HG03442 (cell line): Measurements from ENCODE around the gene PREP.
"Not testable (repeated sequence)": the region's sequence is repeated elsewhere in the genome, so short reads cannot be mapped to it uniquely, and the experiment has no call there.

Source experiments
- ATAC-seq: cut with Tn5 transposase; IDR thresholded peaks from one replicate; pipeline ENCODE4 v1.9.1; 2021; ENCODE audit warnings: mild to moderate bottlenecking, moderate library complexity; ENCODE audit not compliant: unreplicated experiment

Gene PREP

GRCh38 chr6:105402939-105403935 is at the start of gene PREP:
Gene PREP (minus strand): TSS chr6:105403082. CDS start chr6:105402891, 191 bp downstream.
- ATAC-seq: peak; percentile 92

DNA sequence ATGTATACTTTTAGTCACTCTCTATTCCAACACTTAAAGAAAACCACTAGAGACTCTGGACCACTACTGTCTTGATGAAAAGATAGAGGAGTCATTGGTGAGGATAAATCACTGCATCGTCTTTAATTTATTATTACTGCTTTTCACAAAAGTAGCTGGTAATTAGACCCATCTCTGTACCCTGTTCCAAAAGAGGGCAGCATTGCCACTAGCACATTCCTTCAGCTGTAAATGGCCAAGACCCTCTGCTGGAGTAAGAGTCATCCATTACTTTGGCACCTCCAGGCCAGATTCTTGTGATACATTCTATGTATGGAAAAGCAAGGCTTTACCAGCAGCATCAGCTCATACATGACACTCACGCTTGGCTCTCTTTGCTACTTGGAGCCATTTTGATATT is 49.5 kb upstream of the PREP start:
- no peak for ATAC-seq

GRCh38 chr6:105449756-105450390 is 47.0 kb upstream of the PREP start:
- no peak for ATAC-seq

DNA sequence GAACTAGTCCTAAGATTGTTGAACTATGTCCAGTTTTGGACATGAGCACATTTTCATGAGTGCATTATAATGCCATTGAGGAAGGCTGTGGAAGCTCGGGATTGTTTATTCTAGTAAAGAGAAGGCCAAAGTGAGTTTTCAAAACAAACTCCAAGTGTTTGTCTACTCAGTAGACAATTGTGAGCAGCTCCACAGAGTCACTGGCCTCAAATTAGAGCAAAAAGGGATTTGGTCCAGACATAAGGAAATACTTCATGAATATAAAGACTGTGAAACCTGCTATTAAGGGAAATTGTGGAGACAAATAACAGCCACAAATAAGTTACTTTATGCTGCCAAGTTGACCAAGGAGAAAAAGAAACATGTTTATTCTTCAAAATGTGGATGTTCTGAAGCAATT is 42.6 kb upstream of the PREP start:
- ATAC-seq: no peak

GRCh38 chr6:105443941-105444340 is 41.1 kb upstream of the PREP start:
- no peak for ATAC-seq

DNA sequence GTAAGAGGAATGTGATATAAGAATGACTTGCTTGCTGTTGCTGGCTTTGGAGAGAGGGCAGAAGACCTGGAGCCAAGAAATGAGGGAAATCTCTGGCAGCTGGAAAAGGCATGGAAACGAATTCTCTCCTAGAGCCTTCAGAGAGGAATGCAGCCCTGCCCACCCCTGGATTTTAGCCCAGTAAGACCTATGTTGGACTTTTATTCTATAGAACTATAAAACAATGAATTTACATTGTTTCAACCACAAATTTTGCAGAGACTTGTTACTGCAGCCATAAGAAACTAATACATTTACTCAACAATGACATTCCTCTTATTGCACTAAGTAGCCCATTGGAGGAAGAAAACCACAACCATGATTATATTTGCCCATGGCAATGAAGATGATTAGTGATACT is 39.5 kb upstream of the PREP start:
- ATAC-seq: no peak

- no peak for ATAC-seq
These were observed 34.4 kb upstream of the PREP start for GRCh38 chr6:105437236-105437635.

- no peak for ATAC-seq
These were observed 30.8 kb upstream of the PREP start for GRCh38 chr6:105433723-105434122.

DNA sequence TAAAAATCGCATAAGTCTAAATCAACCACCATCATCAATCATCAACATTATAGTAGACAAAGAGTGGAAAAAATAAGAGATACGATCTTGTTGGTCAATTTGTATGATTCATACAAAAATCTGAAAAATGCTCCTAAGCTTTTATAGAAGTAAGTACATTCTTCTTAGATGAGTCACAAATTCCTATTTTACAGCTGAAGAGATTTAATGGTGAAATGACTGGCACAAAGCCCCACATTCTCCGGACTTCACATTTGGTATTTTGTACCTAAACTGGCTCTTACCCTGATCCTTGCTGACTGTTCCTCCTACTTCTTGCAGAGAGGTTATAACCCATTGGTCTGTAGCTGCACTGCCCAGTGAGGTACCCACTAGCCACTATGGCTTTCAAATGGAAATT is 29.9 kb upstream of the PREP start:
- ATAC-seq: no peak

DNA sequence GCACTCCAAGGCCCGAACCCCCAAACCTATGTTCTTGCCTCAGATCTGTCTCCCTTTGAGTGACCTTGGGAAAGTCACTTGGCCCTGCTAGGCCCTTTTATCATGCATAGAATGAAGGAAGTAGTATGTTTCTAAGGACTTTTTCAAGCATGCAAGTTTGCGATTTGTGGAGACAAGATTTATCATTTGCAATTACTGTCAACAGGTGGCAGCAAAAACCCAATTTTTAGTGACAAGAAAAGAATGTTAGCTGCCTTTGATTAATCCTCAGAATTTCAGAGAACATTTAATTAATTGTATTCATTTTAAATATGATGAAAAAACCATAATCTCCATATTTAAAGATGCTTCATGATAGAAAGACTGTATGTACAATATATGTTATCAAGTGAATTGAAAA is 28.3 kb upstream of the PREP start:
- no peak for ATAC-seq

DNA sequence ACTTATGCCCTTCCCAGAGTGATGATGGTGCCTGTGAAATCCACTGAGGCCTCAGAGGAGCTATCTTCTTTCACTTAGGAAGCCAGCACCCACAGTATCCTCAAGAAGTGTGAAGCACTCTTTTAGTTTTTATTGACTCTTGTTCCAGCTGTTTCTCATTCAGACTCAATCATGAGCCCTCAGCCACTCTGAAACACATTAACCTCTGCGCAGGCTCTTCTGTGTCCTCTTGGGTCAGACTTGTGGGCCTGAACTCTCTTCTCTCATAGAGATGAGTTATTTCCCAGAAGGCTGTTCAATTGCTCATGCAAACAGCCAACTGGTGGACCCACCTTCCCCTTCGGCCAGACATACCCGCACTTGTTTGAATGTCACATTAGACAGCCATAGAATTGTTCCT is 27.8 kb upstream of the PREP start:
- ATAC-seq: no peak

DNA sequence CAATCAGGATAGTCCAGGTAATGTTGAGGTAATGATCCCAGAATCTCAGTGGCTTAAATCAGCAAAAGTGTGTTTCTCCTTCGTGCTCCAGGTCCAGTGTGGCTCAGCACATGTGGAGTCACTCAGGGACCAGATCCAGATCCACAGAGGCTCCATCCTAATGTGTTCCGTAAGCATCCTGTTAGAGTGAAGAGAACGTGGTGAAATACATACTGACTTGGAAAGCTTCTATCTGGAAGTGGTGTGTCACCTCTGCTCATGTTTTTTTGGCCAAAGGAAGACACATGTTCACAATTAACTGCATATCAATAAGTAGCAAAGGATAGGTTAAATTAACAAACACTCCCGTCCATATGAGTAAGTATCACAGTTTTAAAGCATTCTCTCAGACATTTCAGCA is 26.8 kb upstream of the PREP start:
- ATAC-seq: no peak

DNA sequence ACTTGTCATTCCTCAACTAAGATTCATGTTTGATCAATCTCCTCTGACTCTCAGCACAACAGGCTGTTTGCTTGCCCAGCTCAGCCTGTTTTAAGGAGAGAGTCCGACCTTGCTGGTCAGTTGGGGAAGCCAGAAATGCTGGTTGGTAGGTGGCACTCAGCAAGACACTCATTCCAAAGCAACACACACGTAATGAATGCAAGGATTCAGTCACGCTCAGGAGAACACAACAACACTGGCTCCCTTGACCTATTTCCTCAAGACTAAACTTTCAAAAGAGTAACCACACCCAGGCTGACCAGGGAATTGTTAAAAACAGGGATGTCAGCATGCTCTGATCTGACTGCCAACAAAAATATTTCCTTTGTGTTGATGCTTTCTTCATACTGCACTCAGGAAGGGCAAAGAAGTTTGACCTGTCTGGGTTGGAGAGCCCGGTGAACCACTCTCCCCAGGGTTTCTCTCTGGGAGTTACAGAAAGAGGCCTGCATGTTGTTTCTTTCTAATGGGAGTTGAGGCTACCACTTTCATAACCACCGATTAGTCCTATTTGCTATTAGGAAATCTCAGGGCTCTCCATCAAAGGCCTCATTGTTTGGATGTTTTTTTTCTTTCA is 25.6 kb upstream of the PREP start:
- no peak for ATAC-seq

DNA sequence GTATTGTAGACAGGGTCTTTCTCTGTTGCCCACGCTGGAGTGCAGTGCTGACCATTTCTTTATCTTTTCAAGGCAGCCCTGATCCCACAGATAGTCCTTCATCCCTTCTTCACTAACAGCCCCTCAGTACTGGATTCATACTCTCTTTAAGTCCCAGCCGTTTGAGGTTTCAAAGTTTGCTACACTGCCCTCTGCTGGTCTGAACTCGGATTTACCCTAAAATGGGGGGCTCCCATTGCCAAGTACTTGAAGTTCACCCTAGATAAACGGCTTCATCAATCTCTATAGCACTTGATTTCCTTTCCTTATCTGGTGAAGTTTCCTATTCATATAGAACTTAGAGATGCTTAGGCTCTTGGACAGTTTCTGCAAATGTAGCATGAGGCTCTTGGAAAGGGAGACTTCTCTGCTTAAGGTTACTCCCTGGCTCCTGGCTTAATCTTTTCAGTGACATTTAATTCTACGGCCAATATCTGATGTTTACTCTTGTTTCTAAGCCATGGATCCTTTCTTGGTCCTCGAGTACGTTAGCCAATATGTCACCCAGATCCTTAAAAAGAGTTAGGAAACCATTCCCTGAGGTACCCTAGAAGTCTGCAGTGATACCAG is 21.4 kb upstream of the PREP start:
- ATAC-seq: no peak

DNA sequence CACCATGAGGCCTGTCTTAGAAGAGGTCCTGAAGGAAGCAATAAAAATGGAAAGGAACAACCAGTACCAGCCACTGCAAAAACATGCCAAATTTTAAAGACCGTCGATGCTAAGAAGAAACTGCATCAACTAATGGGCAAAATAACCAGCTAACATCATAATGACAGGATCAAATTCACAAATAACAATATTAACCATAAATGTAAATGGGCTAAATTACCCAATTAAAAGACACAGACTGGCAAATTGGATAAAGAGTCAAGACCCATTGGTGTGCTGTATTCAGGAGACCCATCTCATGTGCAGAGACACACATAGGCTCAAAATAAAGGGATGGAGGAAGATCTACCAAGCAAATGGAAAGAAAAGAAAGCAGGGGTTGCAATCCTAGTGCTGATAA is 14.1 kb upstream of the PREP start:
- not testable (repeated sequence) for ATAC-seq

DNA sequence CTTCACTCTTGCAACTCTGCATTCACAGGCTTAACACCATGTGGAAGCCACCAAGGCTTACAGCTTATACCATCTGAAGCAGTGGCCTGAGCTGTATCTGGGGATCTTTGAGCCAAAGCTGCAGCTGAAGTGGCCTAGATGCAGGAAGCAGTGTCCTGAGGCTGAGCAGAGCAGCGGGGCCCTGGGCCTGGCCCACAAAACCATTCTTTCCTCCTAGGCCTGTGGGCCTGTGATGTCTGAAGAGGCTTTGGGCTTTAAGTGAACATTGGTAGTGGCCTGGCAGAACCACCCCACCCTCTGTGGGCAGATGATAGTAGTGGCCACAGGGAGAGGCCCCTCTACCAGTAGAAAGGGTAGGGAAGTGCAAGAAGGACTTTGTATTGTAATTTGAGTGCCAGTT is 6.9 kb upstream of the PREP start:
- ATAC-seq: no peak

- ATAC-seq: peak; percentile 35
These were observed 568 bp downstream of the PREP start for GRCh38 chr6:105402090-105402938.

GRCh38 chr6:105401247-105402089 is 1.4 kb downstream of the PREP start:
- no peak for ATAC-seq

DNA sequence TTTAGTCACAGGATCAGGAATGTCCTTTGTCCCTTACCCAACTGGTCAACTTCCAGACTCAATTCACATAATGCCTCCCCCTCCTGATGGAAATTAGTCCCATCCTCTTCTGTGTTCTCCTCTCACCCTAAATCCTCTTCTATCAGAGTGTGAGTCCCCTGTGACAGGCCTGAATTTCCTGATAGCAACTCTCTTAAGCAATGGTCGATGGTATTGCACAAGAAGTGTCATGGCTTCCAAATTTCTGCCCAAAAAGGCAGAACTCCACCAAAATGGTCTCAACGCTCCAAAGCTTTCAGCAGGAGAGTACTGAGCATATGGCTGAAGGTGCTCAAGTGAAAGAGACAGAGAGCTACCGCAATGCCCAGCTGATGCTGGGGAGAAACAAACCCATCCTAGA is 2.4 kb downstream of the PREP start:
- no peak for ATAC-seq

DNA sequence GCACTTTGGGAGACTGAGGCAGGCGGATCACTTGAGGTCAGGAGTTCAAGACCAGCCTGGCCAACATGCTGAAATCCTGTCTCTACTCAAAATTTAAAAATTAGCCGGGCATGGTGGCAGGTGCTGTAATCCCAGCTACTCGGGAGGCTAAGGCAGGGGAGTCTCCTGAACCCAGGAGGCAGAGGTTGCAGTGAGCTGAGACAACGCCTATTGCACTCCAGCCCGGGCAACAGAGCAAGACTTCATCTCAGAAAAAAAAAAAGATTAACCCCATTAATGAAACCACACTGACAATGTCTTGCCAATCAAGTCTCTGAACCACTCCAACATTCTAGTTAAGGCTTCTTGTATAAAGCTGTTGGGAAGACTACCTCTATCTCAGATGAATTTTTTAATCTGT is 4.0 kb downstream of the PREP start:
- ATAC-seq: no peak
